ENCODE results near the gene CYP3A5.
"Not testable (repeated sequence)": the region's sequence is repeated elsewhere in the genome, so short reads cannot be mapped to it uniquely, and the experiment has no call there.

Gene CYP3A5

DNA sequence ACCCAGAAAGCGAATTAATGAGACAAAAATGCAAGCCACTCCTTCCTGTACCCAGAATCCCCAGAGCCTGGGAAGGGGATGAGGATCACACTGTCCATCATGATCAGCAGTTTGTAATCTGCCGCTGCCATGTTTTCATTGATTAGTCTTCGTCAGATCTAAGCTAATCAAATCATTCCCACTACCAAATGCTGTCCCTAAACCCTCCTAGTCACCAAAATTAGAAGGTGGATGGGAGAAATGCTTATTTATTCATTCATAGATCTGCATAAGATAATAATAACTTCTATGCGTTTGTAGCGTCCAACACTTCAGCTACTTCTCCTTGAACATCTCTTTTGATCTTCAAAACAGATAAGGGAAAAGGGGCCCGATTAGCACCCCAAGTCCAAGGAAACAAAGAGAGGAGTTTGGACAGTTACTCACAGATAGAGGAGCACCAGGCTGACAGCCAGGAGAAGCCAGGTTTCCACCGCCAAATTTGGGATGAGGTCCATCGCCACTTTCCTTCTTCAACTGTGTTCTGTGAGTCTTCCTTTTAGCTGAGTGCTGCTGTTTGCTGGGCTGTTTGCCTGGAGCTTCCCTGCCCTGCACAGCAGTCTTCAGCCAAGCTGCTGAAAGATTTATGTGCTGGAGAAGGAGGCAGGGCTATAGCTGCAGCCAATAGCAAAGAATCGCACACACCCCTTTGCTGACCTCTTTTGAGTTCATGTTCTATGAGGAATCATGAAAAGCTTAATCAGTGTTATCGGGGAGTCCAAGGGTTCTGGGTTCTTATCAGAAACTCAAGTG is at the start of gene CYP3A5:
Gene CYP3A5, minus strand, starts transcription at position 597 of the 792 bp plus-strand sequence. Its CDS starts 100 bp downstream, at position 497.
- in situ Hi-C loops (cut with MboI; ENCODE audit: low sequenced_read_pairs), result no loop called here

DNA sequence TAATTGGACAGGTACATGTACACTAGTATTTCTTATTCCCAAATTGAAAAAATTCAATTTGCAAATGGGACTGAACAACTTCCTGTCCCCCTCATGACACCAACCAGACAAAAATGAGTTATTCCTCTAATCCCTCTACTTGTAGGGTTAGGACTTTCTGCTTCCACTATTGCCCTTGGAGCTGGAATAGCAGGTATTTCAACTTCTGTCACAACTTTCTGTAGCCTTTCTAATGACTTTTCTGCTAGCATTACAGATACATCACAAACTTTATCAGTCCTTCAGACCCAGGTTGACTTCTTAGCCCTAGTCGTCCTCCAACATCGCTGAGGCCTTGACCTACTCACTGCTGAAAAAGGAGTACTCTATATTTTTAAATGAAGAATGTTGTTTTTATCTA is 48.8 kb upstream of the CYP3A5 start:
- in situ Hi-C loops (cut with MboI; ENCODE audit: low sequenced_read_pairs), result no loop called here

- in situ Hi-C loops (cut with MboI; ENCODE audit: low sequenced_read_pairs), result not testable (repeated sequence)
Observed at GRCh38 chr7:99723201-99723600, 43.4 kb upstream of the CYP3A5 start.

GRCh38 chr7:99720800-99721595 is 41.2 kb upstream of the CYP3A5 start:
- in situ Hi-C loops (cut with MboI; ENCODE audit: low sequenced_read_pairs), result no loop called here

- in situ Hi-C loops (cut with MboI; ENCODE audit: low sequenced_read_pairs), result no loop called here
Observed at GRCh38 chr7:99719996-99720769, 40.4 kb upstream of the CYP3A5 start.

DNA sequence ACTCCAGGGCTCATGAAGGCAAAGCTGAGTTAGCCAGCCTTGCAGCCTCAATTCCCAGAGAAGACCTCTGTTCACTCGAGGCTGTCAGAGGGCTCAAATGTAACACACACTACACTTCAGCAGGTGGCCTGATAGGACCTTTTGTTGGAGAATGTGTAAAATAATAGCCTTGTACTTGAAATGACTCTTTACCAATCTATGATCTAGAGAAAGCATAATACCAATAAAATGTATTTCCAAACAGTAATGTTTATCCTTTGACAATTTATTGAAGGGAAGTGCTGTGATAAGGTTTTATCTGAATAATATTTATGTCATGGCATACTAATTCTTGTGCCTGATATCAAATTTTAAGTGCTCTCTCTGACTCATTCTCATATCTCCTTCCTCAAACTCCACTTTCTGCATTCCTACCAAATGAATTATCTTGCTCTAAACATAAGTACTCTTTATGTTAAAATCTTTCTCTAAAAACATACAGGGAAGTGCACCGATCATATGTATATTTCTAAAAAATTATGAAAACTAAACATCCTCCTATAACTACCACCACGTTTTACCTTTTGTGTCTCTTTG is 34.3 kb upstream of the CYP3A5 start:
- in situ Hi-C loops (cut with MboI; ENCODE audit: low sequenced_read_pairs), result no loop called here

DNA sequence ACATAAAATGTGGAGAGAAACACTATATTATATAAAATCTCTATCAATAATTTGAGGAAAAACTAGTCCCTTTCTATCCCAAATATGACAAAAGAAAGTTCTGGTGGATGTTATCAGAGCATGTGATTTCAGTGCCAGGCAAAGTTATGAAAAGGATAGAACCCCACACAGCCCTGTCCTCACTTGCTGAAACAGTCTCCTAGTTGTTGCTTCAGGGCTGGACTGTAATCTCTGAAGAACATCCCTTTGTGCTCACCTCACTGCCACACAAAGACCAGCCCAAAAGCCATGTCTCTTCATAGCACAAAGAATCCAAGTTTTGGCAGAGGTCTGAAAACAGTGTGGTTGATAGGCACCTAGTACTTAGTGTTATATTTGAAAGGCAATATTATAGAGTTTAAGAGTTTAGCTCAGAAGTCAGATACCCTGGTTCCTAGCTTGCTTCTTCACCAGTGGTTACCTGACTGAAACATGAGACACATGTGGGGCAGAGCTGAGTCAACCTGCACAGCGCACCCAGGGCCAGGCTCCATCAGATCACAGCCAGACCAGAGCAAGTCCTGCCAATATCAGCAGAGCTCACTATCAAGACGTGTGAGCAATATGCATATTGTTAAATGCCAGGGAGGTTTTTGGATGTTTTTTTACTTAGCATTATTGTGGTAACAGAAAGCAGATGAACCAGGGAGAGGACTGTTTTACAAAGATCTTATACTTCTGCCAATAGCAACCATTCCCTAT is 30.2 kb upstream of the CYP3A5 start:
- in situ Hi-C loops (cut with MboI; ENCODE audit: low sequenced_read_pairs), result no loop called here

- in situ Hi-C loops (cut with MboI; ENCODE audit: low sequenced_read_pairs), result no loop called here
Observed at GRCh38 chr7:99709260-99709659, 29.5 kb upstream of the CYP3A5 start.

GRCh38 chr7:99707096-99707495 is 27.3 kb upstream of the CYP3A5 start:
- in situ Hi-C loops (cut with MboI; ENCODE audit: low sequenced_read_pairs), result no loop called here

- in situ Hi-C loops (cut with MboI; ENCODE audit: low sequenced_read_pairs), result no loop called here
Observed at GRCh38 chr7:99699946-99700345, 20.1 kb upstream of the CYP3A5 start.

- in situ Hi-C loops (cut with MboI; ENCODE audit: low sequenced_read_pairs), result not testable (repeated sequence)
Observed at GRCh38 chr7:99698867-99699730, 19.3 kb upstream of the CYP3A5 start.

DNA sequence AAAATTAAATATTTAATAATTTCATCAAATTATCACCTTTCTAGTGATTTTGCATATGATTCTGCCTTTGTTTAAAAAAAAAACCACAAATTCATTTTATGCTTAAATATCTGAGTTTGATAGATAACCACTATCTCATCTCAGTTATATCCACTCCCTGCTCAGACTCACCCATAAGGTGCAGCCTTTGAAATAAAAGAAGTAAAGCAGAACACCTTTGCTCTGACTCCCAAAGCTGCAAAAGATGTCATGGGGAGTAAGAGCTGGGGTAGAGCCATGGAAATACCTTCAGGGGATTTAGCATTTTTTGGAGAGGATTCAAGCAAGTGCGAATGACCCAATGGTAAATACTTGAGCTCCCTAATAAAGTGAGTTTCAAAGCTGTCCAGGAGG is 15.1 kb upstream of the CYP3A5 start:
- in situ Hi-C loops (cut with MboI; ENCODE audit: low sequenced_read_pairs), result no loop called here

DNA sequence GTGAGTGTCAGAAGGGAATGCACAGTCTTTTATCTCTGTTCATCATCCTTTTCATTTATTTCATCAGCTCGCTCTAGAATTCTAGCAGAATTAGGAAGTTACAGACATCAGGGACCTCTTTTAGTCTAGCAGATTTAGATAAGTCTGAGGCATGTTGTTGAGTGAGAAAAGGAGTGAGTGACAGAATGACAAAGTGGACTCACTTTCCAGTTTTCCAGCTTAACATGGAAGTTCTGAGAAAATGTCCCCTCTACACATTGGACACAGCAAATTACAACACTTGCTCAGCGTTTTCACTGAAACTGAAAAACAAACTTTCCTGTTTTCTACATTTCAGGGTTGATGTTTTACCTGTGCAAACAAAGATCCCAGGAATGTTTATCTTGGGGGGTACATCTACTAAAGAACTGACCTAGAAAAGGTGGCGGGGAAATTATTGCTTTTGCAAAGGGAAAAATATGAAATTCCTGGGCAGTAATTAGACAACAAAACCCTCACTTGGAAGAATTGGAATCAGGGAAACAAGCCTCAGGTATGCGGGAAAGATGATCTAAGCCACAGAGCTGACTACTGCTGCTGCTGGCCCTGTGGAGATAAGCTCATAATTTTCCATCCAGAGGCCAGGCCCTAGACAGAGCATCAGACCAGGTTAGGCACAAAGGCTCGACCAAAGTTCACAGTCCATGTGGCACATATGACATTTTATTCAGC is 14.6 kb upstream of the CYP3A5 start:
- in situ Hi-C loops (cut with MboI; ENCODE audit: low sequenced_read_pairs), result no loop called here

- in situ Hi-C loops (cut with MboI; ENCODE audit: low sequenced_read_pairs), result no loop called here
Observed at GRCh38 chr7:99693427-99694200, 13.8 kb upstream of the CYP3A5 start.

DNA sequence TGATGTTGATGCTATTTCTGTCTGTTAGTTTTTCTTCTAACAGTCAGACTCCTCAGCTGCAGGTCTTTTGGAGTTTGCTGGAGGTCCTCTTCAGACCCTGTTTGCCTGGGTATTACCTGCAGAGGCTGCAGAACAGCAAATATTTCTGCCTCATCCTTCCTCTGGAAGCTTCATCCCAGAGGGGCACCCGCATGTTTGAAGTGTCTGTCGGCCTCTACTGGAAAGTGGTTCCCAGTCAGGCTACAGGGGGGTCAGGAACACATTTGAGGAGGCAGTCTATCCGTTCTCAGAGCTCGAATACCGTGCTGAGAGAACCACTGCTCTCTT is 13.3 kb upstream of the CYP3A5 start:
- in situ Hi-C loops (cut with MboI; ENCODE audit: low sequenced_read_pairs), result no loop called here

DNA sequence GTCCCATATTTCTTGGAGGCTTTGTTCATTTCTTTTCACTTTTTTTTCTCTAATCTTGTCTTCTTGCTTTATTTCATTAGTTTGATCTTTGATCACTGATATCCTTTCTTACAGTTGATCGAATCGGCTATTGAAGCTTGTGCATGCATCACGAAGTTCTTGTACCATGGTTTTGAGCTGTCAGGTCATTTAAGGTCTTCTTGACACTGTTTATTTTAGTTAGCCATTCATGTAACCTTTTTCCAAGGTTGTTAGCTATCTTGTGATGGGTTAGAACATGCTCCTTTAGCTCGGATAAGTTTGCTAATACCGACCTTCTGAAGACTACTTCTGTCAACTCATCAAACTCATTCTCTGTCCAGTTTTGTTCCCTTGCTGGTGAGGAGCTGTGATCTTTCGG is 12.8 kb upstream of the CYP3A5 start:
- in situ Hi-C loops (cut with MboI; ENCODE audit: low sequenced_read_pairs), result not testable (repeated sequence)

DNA sequence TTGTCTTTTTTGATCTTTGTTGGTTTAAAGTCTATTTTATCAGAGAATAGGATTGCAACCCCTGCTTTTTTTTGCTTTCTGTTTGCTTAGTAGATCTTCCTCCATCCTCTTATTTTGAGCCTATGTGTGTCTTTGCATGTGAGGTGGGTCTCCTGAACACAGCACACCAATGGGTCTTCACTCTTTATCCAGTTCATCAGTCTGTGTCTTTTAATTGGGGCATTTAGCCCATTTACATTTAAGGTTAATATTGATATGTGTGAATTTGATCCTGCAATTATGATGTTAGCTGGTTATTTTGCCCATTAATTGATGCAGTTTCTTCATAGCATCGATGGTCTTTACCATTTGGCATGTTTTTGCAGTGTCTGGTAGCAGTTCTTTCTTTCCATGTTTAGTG is 11.9 kb upstream of the CYP3A5 start:
- in situ Hi-C loops (cut with MboI; ENCODE audit: low sequenced_read_pairs), result not testable (repeated sequence)

GRCh38 chr7:99690918-99691317 is 11.1 kb upstream of the CYP3A5 start:
- in situ Hi-C loops (cut with MboI; ENCODE audit: low sequenced_read_pairs), result not testable (repeated sequence)

Data from HL-60/S4 treated with phorbol 12-myristate 13-acetate at 8.2 ng/mL for 4 days and 3 days (cell line).